ENCODE results near the gene OGDHL.
"Not testable (repeated sequence)": the region's sequence is repeated elsewhere in the genome, so short reads cannot be mapped to it uniquely, and the experiment has no call there.

Gene OGDHL

DNA sequence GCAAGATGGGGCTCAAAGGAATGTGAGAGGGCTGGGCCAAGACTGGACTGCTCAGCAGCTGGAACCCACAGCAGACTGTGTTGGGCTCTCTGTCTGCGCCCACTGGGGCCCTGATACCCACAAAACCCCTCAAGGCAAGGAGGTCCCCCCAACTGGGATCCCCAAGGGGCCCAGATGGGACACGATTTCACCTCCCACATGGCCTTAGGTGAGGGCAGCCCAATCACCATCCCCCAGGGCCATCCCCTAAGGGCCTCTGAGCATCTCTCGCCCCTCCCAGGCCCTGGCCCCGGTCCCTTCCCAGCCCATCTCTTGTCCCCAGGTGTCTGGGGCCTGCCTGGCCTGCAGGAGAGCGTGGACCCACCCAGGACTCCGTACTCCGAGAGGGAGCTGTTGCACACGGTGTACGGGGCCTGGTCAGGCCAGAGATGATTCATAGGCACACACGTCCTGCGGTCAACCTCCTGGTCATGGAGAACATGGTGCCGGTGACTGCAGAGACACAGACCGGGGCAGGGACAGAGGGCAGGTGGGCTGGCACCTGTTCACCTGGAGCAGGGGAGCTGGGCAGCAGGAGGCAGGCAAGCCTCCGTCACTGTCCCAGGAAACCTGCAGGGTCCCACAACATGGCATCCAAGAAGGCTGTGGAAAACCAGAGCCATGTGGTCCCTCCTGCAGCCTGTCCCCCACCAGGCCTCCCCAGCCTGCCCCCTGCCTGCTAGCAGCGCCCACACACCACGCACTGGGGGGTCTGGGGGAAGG, 21.6 kb downstream of the OGDHL start:
- DNase-seq (ENCODE audit: extremely low read depth in 1 of 2, low read depth in 1 of 2), result no peak

DNA sequence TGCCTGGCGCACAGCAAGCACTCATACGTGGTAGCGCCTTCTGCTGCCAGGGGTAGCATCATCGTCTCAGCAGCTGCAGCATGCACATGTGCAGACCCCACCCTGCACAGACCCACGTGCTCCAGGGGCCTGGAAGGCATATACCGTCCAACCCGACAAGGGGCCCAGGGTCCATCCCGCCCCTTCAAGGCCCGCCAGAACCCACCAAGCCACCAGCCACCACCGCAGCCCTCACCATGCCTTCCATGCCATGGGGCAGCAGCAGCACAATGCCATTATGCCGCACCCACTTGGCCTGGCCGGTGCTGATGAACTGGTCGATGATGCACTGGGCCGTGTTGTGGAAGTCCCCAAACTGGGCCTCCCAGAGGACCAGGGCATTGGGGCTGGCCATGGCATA, 22.7 kb downstream of the OGDHL start:
- no peak for DNase-seq (ENCODE audit: extremely low read depth in 1 of 2, low read depth in 1 of 2)

DNA sequence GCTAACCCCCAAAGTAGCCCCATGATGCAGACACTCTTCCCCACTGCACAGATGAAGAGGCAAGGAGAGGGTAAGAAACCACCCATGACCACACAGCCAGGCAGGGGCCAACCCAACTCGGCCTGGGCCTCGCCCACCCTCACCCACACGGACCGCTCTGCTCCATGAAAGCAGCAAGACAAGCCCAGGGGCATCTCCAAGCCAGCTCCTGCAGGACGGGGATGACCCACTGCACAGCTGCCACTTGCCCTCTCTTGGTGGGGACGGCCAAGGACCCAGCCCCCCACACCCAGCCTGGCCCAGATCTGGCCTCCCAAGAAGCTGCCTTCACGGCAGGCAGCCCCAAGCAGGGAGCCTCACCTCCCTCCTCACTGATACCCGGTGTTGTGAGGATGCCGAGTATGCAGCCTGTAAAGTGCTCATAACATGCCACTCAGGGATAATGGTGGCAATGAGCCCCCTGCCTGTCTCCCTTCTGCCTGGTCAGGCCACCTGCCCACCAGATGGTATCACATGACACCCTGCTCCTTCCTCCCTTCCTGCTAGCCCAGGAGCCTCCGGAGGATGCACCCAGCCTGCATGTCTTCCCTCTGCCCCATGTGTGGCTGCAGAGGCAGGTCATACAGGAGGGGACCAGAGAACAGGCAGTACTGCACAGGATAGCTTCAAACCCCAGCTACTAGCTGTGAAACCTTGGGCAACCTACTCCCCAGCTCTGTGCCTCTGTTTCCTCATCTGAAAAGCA, 23.3 kb downstream of the OGDHL start:
- no peak for DNase-seq (ENCODE audit: extremely low read depth in 1 of 2, low read depth in 1 of 2)

DNA sequence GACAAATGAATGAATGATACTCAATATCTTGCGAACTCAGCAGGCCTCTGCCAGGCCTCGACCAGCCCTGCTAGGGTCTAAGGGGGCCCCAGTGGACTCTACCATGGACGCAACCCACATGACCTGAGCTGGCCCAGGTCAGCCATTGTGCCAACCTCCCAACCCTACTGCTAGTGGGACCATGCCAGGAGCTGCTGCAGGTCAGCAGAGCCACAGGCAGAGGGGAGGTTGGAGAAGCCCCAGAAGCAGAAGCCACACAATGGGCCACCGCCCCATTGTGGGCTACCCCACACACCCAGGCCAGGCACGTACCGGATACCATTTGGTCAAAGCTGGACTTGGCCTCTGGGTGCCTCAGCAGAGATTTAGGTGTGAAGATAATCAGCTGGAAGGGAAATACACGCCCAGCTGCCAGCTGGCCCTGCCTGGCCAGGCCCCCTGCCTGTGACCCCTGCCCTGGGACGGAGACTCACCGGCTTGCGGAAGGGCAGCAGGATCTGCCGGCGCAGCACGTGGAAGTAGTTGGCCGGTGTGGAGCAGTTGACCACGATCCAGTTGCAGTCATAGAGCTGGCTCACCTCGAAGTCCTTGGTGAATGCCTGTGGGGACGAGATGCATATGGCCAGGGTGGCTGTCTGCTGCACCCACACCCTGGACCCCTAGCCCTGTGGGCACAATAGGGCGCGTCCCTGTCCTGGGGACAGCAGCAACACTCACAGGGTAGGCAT, 24.5 kb downstream of the OGDHL start:
- DNase-seq (ENCODE audit: extremely low read depth in 1 of 2, low read depth in 1 of 2), result no peak

DNA sequence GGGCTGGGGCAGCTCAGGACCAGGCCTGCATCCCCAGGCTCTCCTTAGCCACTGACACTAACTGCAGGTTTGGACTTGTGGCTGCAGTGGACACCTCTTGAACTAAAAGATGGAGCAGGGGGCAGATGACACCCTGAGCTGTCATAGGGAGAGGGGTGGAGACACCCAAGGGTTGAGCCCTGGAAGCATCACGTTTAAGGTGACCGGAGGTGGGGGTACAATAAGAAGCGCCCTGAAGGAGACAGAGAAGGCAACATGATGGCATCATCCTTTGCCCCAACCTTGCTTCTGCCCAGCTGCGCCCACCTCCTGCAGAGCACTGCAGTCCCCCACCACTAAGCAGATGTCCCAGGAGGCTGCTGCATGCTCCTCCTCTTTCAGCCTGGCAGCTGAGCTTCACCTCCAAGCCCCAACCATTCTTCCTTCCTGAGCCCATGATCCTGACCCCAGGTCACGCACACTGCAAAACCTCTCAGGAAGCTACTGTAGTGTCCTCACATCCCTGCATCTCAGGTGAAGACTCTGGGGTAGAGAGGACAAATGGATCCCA, 25.5 kb downstream of the OGDHL start:
- no peak for DNase-seq (ENCODE audit: extremely low read depth in 1 of 2, low read depth in 1 of 2)

DNA sequence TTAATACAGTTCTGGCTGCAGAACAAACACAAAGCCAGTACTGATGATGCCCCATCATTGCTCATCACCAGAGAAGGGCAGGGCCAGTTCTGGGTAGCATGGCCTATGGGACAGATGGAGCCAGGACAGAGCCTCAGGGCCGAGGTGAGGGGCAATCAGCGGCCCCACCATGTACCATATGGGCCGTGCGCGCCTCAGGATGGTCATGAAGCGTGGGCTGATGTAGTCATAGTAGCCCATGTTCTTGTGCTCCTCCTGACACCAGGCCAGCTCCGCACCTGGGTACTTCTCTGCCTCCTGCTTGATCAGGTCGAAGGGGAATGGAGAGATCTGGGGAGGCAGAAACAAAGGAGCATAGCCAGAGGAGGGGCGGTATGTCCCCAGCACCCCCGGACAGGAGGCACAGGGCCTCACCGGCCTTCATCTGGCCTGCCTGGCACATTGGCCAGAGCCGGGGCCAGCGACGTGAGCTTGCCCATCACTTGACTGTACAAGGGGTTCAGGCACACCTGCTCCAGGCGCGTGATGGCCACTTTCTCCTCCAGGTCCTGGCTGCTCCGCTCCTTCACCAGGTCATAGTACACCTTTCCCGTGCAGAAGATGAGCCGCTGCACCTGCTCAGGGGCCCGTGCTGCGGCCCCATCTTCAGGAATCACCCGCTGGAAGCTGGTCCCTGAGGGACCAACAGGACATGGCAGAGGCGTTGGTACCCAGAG, 26.1 kb downstream of the OGDHL start:
- no peak for DNase-seq (ENCODE audit: extremely low read depth in 1 of 2, low read depth in 1 of 2)

DNA sequence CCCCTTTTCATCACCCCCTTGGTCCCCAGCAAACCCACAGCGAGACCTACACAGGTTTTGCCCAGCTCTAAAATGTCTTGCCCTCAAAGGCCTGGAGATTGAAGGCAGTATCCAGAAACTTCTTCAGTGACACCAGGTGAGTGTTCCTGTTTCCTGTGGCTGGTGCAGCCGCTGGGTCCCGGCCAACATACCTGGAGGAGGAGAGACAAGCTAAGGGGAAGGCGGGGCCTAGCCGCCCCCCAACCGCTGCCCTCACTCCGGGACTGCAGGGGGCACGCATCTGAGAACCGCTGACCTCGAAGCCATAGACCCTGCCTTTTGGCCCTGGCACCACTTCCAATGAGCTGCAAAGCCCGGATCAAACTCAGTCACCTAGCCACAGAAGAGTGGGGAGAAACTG, 27.0 kb downstream of the OGDHL start:
- DNase-seq (ENCODE audit: extremely low read depth in 1 of 2, low read depth in 1 of 2), result no peak

DNA sequence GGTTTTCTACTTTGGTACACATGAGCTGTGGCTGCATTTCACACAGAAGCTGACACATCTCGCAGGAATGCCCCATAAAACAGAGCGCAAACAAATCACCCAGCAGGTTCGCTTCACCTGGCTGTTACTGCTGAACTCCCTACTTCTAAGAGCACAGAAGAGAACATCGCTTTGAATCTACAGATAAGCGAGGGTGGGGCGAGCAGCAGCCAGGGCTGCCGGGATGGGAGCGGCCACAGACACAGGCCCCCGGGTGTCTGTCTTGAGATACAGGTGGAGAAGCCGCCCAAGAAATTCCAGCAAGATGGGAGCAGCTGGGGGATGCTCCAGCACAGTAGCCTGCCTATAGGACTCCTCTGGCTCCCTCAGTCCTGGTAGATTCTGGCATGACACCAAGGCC, 27.4 kb downstream of the OGDHL start:
- DNase-seq (ENCODE audit: extremely low read depth in 1 of 2, low read depth in 1 of 2), result no peak

DNA sequence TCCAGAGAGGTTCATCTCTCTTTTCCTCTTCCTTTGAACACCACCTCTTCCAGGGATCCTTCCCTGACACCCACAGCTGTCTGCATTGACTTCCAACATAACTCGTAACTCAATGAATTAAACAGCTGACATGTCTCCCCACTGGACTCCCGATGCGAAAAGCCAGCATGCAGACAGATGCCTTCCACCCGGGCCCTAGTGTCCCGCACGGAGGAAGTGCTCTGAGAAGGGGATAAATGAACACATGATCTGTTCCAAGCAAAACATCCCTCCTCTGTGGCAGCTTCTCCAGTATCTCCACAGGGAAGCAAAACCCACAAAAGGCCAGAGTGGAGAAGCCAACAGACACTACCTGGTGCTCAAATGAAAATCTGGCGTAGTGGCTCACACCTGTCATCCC, 28.3 kb downstream of the OGDHL start:
- no peak for DNase-seq (ENCODE audit: extremely low read depth in 1 of 2, low read depth in 1 of 2)

DNA sequence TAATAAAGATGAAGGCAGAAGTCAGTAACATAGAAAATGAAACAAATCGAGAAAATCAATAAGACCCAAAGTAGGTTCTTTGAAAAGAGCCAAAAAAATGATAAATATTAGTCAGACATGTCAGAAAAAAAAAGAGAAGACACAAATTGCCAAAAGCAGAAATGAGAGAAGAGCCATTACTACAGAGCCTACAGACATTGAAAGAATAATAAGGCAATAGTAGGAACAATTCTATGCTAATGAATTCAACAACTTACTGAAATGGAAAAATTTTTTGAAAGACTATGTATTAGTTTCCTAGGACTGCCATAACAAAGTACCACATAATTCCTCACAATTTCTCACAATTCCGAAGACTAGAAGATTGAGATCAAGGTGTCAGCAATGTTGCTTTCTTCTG, 35.5 kb downstream of the OGDHL start:
- no peak for DNase-seq (ENCODE audit: extremely low read depth in 1 of 2, low read depth in 1 of 2)

DNA sequence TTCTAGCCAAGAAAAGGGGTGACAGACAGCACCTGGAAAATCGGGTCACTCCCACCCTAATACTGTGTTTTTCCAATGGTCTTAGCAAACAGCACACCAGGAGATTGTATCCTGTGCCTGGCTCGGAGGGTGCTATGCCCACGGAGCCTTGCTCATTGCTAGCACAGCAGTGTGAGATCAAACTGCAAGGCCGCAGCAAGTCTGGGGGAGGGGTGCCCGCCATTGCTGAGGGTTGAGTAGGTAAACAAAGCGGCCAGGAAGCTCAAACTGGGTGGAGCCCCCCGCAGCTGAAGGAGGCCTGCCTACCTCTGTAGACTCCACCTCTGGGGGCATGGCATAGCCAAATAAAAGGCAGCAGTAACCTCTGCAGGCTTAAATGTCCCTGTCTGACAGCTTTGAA, 47.0 kb downstream of the OGDHL start:
- not testable (repeated sequence) for DNase-seq (ENCODE audit: extremely low read depth in 1 of 2, low read depth in 1 of 2)

DNA sequence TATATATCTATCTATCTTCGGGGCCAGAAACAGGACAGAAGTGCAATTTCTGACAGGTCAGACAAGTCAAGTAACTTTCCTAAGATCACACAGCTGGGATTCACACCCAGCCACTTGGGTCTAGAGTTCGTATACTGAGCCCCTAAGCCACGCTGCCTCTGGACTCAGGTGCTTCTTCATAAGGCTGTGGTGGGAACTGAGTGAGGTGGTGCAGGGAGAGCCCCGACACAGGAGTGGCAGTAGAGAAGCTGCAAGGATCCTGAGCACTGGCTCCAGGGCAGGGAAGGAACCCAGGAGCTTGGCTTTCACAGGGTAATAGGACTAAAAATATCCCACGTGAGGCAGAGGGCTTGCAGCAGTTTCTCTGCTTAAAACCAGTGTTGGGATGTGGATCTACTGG, 48.9 kb downstream of the OGDHL start:
- DNase-seq (ENCODE audit: extremely low read depth in 1 of 2, low read depth in 1 of 2), result no peak

DNA sequence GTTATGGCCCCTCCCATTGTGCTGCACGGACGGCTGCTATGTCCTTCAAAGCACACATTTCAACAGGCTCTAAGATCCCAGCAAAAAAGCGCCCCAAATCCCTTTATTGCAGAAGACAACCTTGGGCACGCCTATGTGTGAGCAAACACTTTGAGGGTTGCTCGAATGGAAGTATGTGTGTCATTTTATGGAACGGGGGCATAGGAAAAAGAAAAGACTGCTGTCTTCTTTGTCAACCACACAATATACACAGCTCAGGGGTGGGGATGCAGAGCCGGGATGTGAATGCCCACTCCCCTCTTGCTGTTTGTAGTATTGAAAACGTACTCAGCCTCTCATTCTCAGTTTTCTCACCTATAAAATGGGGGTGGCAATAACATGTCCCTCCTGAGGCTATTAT, 50.6 kb downstream of the OGDHL start:
- no peak for DNase-seq (ENCODE audit: extremely low read depth in 1 of 2, low read depth in 1 of 2)

DNA sequence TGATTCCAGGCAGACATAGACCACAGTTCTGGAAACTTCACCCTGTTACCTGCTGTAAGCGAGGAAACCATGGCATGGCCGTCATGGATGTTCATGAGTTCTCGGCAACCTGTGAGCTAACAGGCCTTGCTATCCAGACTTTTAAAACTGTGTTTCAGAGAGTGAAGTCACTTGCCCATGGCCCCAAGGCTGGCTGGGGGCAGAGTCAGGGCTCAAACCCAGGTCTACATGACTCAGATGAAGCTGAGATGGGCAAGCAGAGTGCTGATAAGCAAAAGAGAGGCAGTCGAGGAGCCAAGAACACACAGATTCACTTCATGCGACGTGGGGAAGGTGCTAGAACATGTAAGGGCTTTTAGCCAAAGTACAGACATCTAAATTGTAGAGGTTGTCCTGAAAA, 51.2 kb downstream of the OGDHL start:
- DNase-seq (ENCODE audit: extremely low read depth in 1 of 2, low read depth in 1 of 2), result no peak

DNA sequence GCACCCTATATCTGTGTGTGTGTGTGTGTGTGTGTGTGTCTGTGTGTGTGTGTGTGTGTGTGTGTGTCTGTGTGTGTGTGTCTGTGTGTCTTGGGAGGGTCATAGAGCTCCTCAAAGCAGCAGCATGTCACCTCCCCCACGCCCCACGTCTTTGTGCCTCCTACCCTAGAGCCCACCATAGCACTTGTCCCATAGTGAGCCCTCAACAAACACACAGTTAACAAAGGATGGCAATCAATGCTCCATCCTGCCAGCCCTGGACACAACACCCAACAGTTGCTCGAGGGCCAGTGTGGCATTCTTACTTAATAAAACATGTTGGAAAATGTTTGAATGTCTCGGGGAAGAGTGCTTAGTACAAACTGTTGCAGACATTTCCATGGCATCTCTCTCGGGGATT, 52.2 kb downstream of the OGDHL start:
- DNase-seq (ENCODE audit: extremely low read depth in 1 of 2, low read depth in 1 of 2), result no peak

DNA sequence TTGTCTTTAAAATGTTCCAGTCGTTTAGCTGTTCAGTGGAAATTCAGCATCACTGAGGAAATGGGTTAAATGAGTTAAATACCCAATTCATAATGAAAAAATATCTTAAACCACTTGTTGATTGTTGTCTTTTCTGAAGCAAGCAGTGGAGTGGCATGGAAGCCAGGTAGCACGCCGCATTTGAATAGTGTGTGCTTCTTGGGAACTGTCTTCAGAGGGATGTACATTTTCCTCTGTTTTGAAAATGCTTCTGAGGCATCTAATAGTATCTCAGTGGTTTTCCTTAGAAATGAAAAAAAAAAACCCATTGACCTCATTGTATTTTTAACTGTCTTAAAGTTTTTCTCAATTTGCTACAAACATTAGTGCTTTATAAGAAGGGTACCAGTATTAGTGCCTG, 54.5 kb downstream of the OGDHL start:
- no peak for DNase-seq (ENCODE audit: extremely low read depth in 1 of 2, low read depth in 1 of 2)

DNA sequence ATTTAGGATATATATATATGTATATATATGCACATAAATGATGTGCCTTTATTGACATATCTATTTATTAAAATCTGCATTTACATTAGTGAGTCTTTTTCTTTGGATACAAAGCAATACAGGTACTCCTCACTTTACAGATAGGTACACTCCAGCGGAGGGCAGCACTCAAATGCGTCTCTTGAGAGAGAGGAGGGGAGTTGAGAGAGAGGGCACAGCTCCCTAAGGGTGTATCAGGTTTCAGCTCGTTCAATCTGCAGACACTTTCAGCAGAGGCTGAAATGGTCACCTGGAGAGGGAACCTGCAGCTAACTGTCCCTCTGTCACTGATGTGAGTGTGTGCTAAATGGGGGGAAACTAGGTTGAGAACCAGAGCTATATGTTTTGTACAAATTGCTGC, 61.1 kb downstream of the OGDHL start:
- DNase-seq (ENCODE audit: extremely low read depth in 1 of 2, low read depth in 1 of 2), result no peak

DNA sequence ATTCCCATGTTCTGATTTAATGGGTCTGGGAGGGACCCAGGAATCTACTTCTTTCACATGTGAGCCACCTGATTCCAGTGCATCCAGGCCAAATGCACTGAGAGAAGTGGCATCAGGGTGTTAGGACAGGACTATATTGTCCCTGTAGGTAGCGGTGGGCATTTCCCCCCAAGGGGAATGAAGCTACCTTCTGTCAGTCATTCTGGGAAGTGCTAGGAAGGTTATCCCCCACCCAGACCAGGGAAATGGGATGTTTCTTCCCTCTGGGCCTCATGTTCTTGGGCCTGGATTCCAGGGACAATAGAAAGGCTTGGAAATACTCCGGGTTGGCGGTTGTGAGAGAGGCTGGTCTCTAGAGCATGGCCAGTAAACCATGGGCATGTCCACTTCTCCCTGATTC, 61.9 kb downstream of the OGDHL start:
- DNase-seq (ENCODE audit: extremely low read depth in 1 of 2, low read depth in 1 of 2), result no peak

DNA sequence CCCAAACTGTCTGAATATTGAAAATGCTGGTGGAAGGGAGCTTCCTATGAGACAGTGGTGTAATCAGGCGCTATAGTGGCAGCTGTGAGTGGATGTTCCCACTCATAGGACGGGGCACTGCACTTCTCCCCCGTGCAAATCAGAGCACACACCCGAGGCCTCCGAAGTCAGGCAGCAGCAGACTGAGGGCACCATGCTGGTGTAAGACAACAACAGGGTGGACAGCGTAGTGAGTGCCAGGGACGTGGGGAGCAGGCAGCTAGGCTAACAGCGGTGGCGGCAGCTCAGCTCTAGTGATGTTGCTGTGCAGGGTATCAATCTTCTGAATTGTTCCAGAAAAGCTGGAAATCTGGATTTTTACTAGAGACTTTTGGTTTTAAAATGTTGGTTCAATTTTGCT, 63.4 kb downstream of the OGDHL start:
- no peak for DNase-seq (ENCODE audit: extremely low read depth in 1 of 2, low read depth in 1 of 2)

DNA sequence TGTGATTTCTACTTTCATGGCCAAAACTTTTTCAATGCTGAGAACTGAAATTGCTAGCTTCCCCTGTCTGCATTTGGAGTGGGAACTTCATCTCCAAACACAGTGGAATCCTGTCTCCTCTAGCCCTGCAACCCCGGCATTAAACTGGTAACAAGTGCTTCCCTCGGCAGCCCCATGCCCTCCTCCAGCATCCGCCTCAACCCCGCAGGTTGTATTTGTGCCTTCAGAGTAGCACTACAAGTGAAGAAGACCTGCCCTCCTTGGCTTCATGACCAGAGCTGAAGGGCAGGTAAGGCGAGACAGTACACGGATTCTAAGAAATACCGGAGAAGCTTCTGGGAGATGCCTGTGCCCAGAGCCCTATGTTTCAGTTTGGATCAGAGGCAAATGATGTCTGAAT, 65.8 kb downstream of the OGDHL start:
- no peak for DNase-seq (ENCODE audit: extremely low read depth in 1 of 2, low read depth in 1 of 2)

DNA sequence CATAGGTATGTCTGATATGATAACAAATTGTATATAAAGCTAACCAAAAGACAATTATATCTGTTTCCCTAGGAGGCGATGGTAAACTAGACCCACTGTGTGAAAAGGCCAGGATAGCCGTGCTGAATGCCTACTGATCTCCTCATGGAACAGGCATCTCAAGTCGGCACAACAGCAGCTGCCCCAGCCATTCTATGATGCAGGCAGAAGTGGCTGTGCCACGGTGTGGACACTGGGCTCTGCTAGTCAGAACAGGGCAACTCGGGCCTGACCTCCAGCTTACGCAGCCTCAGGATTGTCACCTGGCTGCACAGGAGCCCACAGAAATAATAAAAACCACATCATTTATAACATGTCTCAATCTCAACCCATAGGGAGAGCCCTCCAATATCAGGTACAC, 67.7 kb downstream of the OGDHL start:
- DNase-seq (ENCODE audit: extremely low read depth in 1 of 2, low read depth in 1 of 2), result no peak

All from stimulated activated CD8-positive, alpha-beta memory T cell treated with anti-CD3 and anti-CD28 coated beads, Interleukin-7, amount 100 ng/mL, for 48 hours (primary cell).